Astrocyte of the spinal cord (primary cell): ENCODE measurements around the gene PPP3R1.

Experiments
- DNase-seq: peaks from one replicate; pipeline ENCODE4 v3.0.0; 2011; ENCODE audit warnings: low read depth, low spot score
- H3K4me3 ChIP-seq: 2 replicates; pipeline ENCODE4 v1.5.1; 2011; ENCODE audit warnings: low read depth, mild to moderate bottlenecking, low read length, moderate library complexity
- in situ Hi-C: cut with HindIII; loops from 2 replicates; pipeline ENCODE4 v1.10.0; 2017; ENCODE audit warnings: low sequenced_read_pairs
- TF ChIP-seq, protein P1 (sequence below): IDR thresholded peaks from 2 replicates; pipeline ENCODE4 v1.5.1; 2012; ENCODE audit warnings: low read depth, mild to moderate bottlenecking, low read length, inconsistent platforms

Gene PPP3R1

DNA sequence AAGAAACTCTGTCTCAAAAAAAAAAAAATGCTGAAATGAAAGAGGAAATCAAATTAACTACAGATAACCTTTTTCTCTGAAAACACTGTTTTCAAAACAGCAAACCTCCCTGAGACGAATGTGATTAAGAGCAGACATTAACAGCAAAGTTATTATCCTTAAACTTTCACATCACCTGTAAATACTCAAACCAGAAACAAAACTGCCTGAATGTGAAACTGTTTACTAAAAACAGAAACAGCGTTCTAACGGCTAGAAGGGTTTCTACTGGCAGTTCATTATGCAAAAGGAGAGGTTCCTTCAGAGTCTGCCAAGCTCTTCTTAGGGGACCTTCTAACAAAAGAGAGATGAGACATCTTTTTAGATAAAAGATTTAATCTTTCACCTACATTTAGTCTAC is 48.7 kb downstream of the PPP3R1 start:
- DNase-seq = no peak

DNA sequence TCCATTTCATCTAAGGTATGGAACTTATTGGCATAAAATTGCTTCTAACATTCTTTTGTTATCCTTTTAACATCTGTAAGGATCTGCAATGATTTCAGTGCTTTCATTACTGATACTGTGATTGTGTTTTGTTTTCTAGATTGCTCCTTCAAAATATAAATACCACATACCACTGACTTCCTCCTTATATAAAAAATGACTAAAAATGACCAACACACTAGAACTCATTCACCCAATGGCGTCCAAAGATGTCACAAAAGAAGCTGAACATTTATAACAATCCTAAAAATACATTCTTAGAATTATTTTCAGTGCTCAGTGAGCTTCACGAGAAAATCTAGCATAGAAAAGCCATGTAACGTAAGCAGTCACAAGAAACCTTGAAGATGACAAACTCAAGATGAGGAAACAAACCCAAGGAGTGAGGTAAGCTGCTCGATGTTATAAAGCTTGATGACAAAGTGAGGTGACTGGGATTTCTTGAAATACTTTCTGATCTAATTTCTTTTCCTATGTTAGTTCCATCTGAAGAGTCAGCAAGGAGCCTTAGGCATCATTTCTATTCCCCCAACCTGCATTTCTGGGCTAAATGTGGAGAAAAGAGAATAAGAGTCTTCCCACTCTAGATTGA is 52.1 kb downstream of the PPP3R1 start:
- no peak for DNase-seq
- H3K4me3 ChIP-seq = no peak overlapping the region
- TF ChIP-seq, protein P1, sequence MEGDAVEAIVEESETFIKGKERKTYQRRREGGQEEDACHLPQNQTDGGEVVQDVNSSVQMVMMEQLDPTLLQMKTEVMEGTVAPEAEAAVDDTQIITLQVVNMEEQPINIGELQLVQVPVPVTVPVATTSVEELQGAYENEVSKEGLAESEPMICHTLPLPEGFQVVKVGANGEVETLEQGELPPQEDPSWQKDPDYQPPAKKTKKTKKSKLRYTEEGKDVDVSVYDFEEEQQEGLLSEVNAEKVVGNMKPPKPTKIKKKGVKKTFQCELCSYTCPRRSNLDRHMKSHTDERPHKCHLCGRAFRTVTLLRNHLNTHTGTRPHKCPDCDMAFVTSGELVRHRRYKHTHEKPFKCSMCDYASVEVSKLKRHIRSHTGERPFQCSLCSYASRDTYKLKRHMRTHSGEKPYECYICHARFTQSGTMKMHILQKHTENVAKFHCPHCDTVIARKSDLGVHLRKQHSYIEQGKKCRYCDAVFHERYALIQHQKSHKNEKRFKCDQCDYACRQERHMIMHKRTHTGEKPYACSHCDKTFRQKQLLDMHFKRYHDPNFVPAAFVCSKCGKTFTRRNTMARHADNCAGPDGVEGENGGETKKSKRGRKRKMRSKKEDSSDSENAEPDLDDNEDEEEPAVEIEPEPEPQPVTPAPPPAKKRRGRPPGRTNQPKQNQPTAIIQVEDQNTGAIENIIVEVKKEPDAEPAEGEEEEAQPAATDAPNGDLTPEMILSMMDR = no peak
- in situ Hi-C loops = no loop called here

More for the DNA sequence above, 48.7 kb downstream of the PPP3R1 start:
- in situ Hi-C loops = no loop called here
- TF ChIP-seq, protein P1 = no peak
- no peak overlapping the region for H3K4me3 ChIP-seq

DNA sequence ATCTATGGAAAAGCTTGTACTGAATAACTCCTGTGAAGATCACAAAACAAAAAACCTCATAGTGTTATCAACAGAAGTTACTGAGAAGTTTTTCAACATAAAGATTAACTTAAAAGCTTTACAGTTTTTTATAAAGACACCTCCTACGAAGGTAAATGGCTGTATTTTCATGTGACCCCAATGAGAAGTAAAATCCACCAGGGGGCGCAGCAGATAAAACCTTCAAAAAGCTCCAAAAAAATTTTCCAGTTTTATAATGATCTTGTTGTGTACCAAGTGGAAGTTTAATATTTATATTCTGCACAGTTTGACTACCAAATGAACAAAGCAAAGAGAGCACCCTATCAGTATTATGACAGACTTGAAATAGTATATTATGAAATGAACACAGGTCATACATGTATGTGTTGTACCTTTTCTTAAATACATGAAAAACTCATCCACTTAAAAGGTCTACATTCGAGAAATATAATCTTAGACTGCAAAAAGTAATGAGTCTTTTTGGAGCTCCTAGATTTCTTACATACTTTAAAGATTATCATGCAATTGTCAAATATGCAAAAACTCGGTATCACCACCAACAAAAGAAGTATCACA is 56.1 kb downstream of the PPP3R1 start:
- TF ChIP-seq, protein P1 = peak; percentile 51
- DNase-seq = peak; percentile 53
- in situ Hi-C loops = no loop called here
- no peak overlapping the region for H3K4me3 ChIP-seq

DNA sequence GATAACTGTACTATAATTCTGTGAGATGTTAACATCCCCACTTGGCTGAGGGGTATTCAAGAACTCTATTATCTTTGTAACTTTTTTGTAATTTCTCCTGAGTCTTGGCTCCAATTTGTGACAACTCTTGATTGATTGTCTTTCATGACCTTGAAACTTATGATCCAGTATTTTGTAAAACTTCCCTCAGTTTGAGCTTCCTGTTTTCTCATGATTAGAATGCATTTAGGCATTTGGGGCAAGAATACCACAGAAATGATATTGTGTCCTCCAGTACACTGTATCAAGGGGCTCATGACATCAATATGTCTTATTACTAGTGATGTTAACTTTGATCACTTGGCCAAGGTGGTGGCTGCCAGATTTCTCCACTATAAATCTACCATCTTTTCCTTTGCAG is 57.2 kb downstream of the PPP3R1 start:
- TF ChIP-seq, protein P1 = no peak
- no peak for DNase-seq
- H3K4me3 ChIP-seq = no peak overlapping the region
- in situ Hi-C loops = no loop called here

GRCh38 chr2:68193787-68194372 is 58.5 kb downstream of the PPP3R1 start:
- DNase-seq = peak; percentile 66
- H3K4me3 ChIP-seq = no peak overlapping the region
- in situ Hi-C loops = no loop called here
- TF ChIP-seq, protein P1 = no peak

GRCh38 chr2:68193144-68193543 is 59.2 kb downstream of the PPP3R1 start:
- TF ChIP-seq, protein P1 = no peak
- H3K4me3 ChIP-seq = no peak overlapping the region
- no peak for DNase-seq
- in situ Hi-C loops = no loop called here
